HUES6 (cell line): ENCODE data around the gene CFAP251.

Experiments
- H3K27ac ChIP-seq: 2 replicates; pipeline ENCODE4 v1.7.0; 2013; ENCODE audit warnings: low read depth, mild to moderate bottlenecking, low read length, inconsistent platforms
- H3K27me3 ChIP-seq: 2 replicates; pipeline ENCODE4 v1.6.1; 2013; ENCODE audit warnings: low read length; ENCODE audit not compliant: control insufficient read depth, insufficient read depth
- H3K36me3 ChIP-seq: 2 replicates; pipeline ENCODE4 v1.6.1; 2013; ENCODE audit warnings: low read length; ENCODE audit not compliant: control insufficient read depth, insufficient read depth
- H3K4me1 ChIP-seq: 2 replicates; pipeline ENCODE4 v1.6.1; 2013; ENCODE audit warnings: low read length; ENCODE audit not compliant: control insufficient read depth, insufficient read depth
- H3K4me3 ChIP-seq: 2 replicates; pipeline ENCODE4 v1.5.1; 2013; ENCODE audit warnings: low read depth, low read length
- H3K9ac ChIP-seq: one replicate; pipeline ENCODE4 v1.6.1; 2013; ENCODE audit warnings: mild to moderate bottlenecking, low read length
- H3K9me3 ChIP-seq: 2 replicates; pipeline ENCODE4 v1.6.1; 2013; ENCODE audit warnings: low read depth, low read length; ENCODE audit not compliant: control insufficient read depth, insufficient read depth

The CFAP251 gene

DNA sequence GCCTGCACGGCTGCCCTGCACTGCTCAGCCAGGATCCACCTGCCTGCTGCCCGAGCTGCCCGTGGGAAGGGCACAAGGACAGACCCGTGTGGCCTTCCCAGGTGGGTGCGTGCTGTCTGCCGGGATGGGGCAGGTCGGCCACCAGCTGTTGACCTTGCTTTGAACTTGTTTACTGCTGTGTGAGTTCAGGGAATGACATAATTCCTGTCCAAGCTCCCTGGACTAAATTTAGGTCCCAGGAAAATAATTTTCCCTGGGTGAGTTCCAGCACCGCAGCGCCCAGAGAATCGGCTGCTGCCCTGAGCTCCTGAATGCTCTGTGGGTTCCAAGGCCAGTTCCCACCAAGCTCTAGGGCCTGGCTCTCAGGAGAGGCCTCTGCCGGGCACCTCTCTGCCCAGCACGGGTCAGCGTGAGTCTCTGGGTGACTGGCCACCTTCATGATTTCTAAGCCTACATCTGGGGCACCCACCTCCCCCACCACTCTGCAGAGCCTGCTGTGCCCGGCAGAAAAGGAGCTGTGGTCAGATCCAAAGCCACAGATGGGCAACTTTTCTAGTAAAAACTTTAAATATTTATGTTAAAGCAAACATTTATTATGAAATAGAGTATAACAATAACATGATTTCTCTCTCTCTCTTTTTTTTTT, 133.0 kb downstream of the CFAP251 start:
- Histone ChIP-seq H3K4me1 (no peaks in the 10 kb centered on the region), H3K27me3 (no peaks in the 10 kb centered on the region), H3K36me3 (peaks cover 31% of the 10 kb centered on the region), H3K9me3 (no peaks in the 10 kb centered on the region), H3K4me3 (no peak overlapping the region), H3K9ac (no peak overlapping the region), H3K27ac (no peak overlapping the region)

DNA sequence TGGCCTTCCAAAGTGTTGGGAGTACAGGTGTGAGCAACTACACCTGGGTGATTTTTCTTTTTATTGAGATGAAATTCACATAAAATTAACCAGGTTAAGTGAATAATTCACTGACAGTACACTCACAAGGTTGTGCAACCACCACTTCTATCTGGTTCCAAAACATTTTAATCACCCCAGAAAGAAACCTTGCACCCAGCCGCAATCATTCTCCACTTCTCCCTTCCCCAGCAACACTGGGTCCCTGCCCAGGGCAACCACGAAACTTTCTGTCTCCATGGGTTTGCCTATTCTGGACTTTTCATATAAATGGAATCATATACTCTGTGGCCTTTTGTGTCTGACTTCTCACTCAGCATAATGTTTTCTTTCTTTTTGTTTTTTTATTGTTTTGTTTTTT, 133.9 kb downstream of the CFAP251 start:
- H3K4me1 ChIP-seq = no peaks in the 10 kb centered on the region
- no peak overlapping the region for H3K9ac ChIP-seq
- no peak overlapping the region for H3K4me3 ChIP-seq
- peaks cover 38% of the 10 kb centered on the region for H3K36me3 ChIP-seq
- H3K9me3 ChIP-seq = no peaks in the 10 kb centered on the region
- no peaks in the 10 kb centered on the region for H3K27me3 ChIP-seq
- no peak overlapping the region for H3K27ac ChIP-seq
